BJ (cell line): ENCODE measurements around the gene PPP2R3B. TPM values are rescaled to one million over a fixed set of nuclear protein-coding genes. Genes with fewer than 3 reads are reported as not detected.
A peak's percentile ranks its signal among the peaks of the same experiment; 100 is the strongest.
"Not testable (repeated sequence)": the region's sequence is repeated elsewhere in the genome, so short reads cannot be mapped to it uniquely, and the experiment has no call there.

Source experiments
- CTCF ChIA-PET: fragments of 350-600 bp; formaldehyde crosslinking; extraction: SDS; loops from one replicate; lab custom pipeline; 2021; ENCODE audit warnings: antibody characterized with exemption, inconsistent platforms; lab: Yijun Ruan, JAX
- POLR2A ChIA-PET: fragments of 300-600 bp; sonication (Branson Sonifier 250); formaldehyde crosslinking; extraction: SDS; loops from one replicate; lab custom pipeline; 2021; ENCODE audit warnings: antibody characterized with exemption; lab: Charles Lee
- DNase-seq: peaks from one replicate; pipeline ENCODE4 v3.0.0-alpha.2; 2011; ENCODE audit warnings: low read depth
- H3K27me3 ChIP-seq: 2 replicates; pipeline ENCODE4 v1.6.0; 2011; ENCODE audit warnings: low read length; ENCODE audit not compliant: control insufficient read depth, insufficient read depth
- H3K36me3 ChIP-seq: 2 replicates; pipeline ENCODE4 v1.5.1; 2011; ENCODE audit warnings: low read length; ENCODE audit not compliant: control insufficient read depth, insufficient read depth
- H3K4me3 ChIP-seq: 2 replicates; pipeline ENCODE4 v1.5.1; 2011; ENCODE audit warnings: low read depth, mild to moderate bottlenecking, control low read depth, low read length
- polyA plus RNA-seq: library from polyadenylated mRNA; depleted of rRNA; stranded (reverse); fragments of >200 nt; gene quantifications from 2 replicates; pipeline ENCODE4 v1.2.3, GENCODE V29; 2011
- TF ChIP-seq, protein P1 (sequence below): IDR thresholded peaks from 2 replicates; pipeline ENCODE4 v1.5.1; 2011; ENCODE audit warnings: low read depth, mild to moderate bottlenecking, control low read depth, inconsistent platforms, low read length, moderate library complexity; ENCODE audit not compliant: insufficient read depth

Gene PPP2R3B
- polyA plus RNA-seq, 1 experiment, result 14.9 TPM

DNA sequence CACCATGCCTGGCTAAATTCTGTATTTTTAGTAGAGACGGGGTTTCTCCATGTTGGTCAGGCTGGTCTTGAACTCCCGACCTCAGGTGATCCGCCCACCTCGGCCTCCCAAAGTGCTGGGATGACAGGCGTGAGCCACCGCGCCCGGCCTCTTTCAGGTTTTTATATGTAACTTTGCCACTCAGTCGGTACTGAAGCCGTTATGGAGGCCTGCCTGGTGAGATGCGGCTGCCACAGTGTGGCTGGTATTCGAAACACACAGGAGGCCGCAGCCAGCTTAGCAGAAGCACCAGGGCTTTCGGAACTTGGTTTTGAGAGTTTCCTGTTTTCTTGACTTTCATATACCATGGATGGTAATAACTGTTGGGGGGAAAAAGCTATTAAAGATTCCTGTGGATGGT lies 62.0 kb downstream of the PPP2R3B start:
- H3K36me3 ChIP-seq, POLR2A ChIA-PET, DNase-seq, H3K4me3 ChIP-seq, CTCF ChIA-PET, H3K27me3 ChIP-seq: not testable (repeated sequence)
- TF ChIP-seq, protein P1, sequence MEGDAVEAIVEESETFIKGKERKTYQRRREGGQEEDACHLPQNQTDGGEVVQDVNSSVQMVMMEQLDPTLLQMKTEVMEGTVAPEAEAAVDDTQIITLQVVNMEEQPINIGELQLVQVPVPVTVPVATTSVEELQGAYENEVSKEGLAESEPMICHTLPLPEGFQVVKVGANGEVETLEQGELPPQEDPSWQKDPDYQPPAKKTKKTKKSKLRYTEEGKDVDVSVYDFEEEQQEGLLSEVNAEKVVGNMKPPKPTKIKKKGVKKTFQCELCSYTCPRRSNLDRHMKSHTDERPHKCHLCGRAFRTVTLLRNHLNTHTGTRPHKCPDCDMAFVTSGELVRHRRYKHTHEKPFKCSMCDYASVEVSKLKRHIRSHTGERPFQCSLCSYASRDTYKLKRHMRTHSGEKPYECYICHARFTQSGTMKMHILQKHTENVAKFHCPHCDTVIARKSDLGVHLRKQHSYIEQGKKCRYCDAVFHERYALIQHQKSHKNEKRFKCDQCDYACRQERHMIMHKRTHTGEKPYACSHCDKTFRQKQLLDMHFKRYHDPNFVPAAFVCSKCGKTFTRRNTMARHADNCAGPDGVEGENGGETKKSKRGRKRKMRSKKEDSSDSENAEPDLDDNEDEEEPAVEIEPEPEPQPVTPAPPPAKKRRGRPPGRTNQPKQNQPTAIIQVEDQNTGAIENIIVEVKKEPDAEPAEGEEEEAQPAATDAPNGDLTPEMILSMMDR, result peak; percentile 41

DNA sequence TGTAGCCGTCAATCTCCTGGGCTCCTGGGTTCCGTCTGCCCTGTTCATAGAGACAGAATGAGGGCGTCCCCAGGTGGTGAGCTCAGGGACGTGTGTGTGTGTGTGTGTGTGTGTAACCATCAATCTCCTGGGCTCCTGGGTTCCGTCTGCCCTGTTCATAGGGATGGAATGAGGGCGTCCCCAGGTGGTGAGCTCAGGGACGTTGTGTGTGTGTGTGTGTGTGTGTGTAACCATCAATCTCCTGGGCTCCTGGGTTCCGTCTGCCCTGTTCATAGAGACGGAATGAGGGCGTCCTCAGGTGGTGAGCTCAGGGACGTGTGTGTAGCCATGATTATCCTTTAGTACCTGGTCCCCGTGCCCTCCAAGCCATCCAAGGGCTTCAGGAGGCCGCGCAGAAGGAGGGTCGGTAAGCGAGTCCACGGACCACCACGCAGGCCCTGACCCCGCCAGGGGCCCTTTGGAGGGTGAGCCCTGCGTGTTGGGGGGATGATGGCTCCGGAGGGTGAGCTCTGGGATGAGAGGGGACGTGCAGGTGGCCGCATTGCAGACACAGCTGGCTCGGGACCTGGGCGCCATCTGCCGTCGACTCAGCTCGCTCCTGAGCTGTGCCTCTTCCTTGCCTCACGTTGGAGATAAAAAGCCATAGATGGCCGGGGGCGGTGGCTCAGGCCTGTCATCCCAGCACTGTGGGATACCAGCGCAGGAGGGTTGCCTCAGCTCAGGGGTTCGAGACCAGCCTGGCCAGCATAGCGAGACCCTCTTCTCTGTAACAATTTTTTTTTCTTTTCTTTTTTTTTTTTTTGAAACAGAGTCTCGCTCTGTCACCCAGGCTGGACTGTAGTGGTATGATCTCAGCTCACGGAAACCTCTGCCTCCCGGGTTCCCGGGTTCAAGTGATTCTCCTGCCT lies 62.7 kb downstream of the PPP2R3B start:
- TF ChIP-seq, protein P1, result peak; percentile 30; the same call in 1 of the 2 replicates
- Histone ChIP-seq H3K27me3 (no peaks in the 10 kb centered on the region), H3K36me3 (no peaks in the 10 kb centered on the region), H3K4me3 (no peak overlapping the region)
- ChIA-PET POLR2A (no interaction called here), CTCF (no interaction called here)
- no peak for DNase-seq

DNA sequence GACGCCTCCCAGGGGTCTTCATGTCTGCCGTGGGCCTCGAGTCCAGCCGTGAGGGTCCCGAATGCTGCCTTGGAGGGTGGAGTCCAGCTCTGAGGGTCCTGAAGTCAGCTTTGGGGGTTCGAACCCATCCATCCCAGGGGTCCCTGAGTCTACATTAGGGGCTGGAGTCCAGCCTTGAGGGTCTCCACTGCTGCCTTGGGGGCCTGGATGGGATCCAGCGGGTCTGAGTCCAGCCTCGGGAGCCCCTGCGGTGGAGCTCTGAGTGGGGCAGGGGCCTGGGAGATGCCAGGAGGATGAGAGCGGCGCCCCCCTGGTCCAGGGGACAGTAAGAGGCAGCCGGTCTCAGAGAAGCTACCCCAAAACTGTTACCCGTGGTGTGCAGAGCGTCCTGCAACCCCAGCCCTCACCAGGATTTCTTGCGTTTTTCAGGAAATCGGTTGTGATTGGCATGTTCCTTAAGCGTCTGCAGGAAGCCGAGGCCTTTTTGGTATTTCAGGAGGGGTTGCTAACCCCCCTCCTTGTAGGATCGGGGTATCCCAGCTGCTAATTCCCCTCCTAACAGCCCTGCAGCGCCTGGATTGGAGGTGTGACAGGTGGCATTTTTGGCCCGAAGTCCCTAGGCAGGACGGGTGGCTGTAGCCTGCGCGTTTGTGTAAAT lies 66.5 kb downstream of the PPP2R3B start:
- Histone ChIP-seq H3K27me3 (no peaks in the 10 kb centered on the region), H3K4me3 (peak overlapping the region; percentile 97), H3K36me3 (peaks cover 2% of the 10 kb centered on the region)
- TF ChIP-seq, protein P1, result no peak
- ChIA-PET POLR2A (no interaction called here), CTCF (no interaction called here)
- DNase-seq, result no peak

DNA sequence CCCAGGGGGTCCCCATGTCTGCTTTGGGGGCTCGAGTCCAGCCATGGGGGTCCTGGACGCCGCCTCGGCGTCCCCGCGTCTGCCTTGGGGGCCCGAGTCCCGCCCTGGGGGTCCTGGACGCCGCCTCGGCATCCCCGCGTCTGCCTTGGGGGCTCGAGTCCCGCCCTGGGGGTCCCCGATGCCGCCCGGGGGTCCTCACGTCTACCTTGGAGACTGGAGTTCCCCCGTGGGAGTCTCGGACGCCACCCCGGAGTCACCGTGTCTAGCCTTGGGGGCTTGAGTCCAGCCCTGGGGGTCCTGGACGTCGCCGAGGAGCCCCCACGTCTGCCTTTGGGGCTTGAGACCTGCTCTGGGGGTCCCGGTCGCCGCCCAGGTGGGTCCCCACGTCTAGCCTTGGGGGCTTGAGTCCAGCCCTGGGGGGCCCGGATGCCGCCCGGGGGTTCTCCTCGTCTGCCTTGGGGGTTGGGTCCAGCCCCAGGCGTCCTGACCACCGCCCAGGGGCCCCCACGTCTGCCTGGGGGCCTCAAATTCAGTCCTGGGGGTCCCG lies 67.1 kb downstream of the PPP2R3B start:
- ChIA-PET POLR2A (no interaction called here), CTCF (no interaction called here)
- TF ChIP-seq, protein P1, result no peak
- peaks cover 6% of the 10 kb centered on the region for H3K36me3 ChIP-seq
- no peaks in the 10 kb centered on the region for H3K27me3 ChIP-seq
- DNase-seq, result no peak
- peak overlapping the region; percentile 97 for H3K4me3 ChIP-seq
